ENCODE measurements around the gene MPPED2.

The MPPED2 gene

DNA sequence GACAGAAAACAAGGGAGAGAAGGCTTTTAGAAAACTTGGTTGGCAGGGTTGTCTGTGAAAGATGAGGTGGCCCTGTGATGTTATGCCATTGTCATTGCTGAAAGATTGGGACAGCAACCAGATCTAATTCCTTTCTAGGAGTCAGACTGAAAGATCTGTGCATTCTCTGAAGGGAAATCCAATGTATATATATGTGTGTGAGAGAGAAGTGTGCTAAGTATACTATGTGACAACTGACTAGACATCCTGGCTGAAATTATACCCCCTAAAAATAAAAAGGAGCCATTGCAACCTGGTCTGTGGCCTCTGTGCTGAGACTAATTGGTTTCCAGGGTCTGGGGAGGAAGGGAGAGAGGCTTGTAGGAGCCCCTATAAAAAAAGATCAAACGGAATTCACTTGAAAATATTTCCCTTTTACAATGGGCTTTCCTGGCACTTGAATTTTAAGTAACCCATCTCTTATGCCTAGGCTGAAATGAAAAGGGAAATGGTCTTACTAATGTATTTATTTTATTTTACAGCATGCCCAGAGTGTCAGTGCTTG is 1.2 kb upstream of the MPPED2 start:
- Histone ChIP-seq H3K9ac (ENCODE audit: low read length) (no peak overlapping the region), H3K27ac (ENCODE audit: low read length) (no peak overlapping the region), H2AFZ (ENCODE audit: low read depth, low read length) (no peak overlapping the region)

DNA sequence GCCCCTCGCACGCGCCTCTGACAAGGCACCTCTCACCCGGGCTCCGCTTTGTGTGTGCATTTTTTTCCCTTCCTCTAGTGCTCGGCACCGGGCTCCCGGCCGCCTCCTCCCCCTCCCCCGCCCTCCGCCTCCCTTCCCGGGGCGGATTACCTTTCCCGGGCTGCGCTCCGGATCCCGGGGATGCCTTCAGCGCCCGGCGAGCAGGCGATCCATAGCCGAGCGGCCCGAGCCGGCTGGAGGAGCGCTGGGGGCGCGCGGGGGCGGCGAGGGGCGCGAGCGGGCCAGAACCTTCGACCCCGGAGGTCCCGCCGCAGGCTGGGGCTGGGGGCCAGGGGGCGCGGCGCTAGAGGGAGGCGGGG is 282 bp downstream of the MPPED2 start:
- Histone ChIP-seq H3K79me2 (ENCODE audit: low read length) (no peaks in the 10 kb centered on the region), H3K4me1 (ENCODE audit: low read length) (no peaks in the 10 kb centered on the region), H3K36me3 (replicated peaks; ENCODE audit: low read depth, low read length) (no peaks in the 10 kb centered on the region), H2AFZ (ENCODE audit: low read depth, low read length) (no peak overlapping the region), H3K27me3 (ENCODE audit: low read depth, low read length) (no peaks in the 10 kb centered on the region), H3K4me3 (ENCODE audit: low read length) (no peak overlapping the region), H3K4me2 (ENCODE audit: low read length) (no peak overlapping the region), H3K9ac (ENCODE audit: low read length) (no peak overlapping the region), H3K27ac (ENCODE audit: low read length) (no peak overlapping the region), H3K9me3 (ENCODE audit: insufficient read depth, low read length) (no peaks in the 10 kb centered on the region), H4K20me1 (ENCODE audit: insufficient read depth, low read length) (no peaks in the 10 kb centered on the region)
- no peak for TF ChIP-seq EZH2phosphoT487 (IDR thresholded peaks at IDR 0.05; ENCODE audit: low read depth)

More for the DNA sequence above, 1.2 kb upstream of the MPPED2 start:
- no peak for TF ChIP-seq EZH2phosphoT487 (IDR thresholded peaks at IDR 0.05; ENCODE audit: low read depth)
- TF ChIP-seq, protein P1, sequence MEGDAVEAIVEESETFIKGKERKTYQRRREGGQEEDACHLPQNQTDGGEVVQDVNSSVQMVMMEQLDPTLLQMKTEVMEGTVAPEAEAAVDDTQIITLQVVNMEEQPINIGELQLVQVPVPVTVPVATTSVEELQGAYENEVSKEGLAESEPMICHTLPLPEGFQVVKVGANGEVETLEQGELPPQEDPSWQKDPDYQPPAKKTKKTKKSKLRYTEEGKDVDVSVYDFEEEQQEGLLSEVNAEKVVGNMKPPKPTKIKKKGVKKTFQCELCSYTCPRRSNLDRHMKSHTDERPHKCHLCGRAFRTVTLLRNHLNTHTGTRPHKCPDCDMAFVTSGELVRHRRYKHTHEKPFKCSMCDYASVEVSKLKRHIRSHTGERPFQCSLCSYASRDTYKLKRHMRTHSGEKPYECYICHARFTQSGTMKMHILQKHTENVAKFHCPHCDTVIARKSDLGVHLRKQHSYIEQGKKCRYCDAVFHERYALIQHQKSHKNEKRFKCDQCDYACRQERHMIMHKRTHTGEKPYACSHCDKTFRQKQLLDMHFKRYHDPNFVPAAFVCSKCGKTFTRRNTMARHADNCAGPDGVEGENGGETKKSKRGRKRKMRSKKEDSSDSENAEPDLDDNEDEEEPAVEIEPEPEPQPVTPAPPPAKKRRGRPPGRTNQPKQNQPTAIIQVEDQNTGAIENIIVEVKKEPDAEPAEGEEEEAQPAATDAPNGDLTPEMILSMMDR (IDR thresholded peaks at IDR 0.05; ENCODE audit: low read depth, low read length) = no peak
- Histone ChIP-seq H3K79me2 (ENCODE audit: low read length) (no peaks in the 10 kb centered on the region), H4K20me1 (ENCODE audit: insufficient read depth, low read length) (no peaks in the 10 kb centered on the region), H3K27me3 (ENCODE audit: low read depth, low read length) (no peaks in the 10 kb centered on the region), H3K9me3 (ENCODE audit: insufficient read depth, low read length) (no peaks in the 10 kb centered on the region), H3K36me3 (replicated peaks; ENCODE audit: low read depth, low read length) (no peaks in the 10 kb centered on the region), H3K4me3 (ENCODE audit: low read length) (no peak overlapping the region), H3K4me2 (ENCODE audit: low read length) (no peak overlapping the region), H3K4me1 (ENCODE audit: low read length) (no peaks in the 10 kb centered on the region)

DNA sequence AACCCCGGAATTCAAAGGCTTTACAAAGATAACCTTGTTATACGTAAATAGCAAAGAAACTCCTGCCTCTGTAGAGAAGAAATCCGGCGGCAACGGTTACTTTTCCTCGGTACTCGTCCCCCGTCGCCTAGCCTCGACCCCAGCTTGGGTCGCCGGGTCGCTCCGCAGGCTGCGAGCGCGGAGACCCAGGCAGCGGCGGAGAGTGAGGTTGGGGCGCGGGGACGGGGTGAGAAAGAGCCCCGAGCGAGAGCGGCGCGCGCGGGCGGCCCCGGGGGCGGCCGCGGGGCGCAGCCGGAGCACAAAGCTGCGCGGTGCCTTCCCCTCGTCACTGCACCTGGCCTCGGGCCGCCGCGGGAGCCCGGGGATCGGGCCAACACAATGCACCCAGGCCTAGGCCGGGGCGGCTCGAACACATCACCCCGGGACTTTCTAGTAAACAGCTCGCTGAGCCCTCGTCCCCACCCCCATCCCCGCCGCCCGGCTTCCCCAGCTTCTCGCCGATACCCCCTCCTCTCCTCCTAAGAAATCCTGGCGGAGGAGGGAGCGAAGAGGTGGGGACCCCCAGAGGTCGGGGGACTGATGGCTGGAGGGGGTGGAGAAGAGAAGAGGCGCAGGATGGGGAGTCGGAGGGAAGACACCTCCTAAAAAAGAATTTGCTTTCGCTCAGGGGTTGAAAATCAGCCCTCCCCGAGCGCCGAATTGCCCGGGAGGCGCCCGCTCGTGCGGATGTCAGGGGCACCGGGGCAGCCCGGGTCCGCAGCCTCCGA is 845 bp downstream of the MPPED2 start:
- Histone ChIP-seq H3K27me3 (ENCODE audit: low read depth, low read length) (no peaks in the 10 kb centered on the region), H3K9ac (ENCODE audit: low read length) (no peak overlapping the region), H3K36me3 (replicated peaks; ENCODE audit: low read depth, low read length) (no peaks in the 10 kb centered on the region), H3K27ac (ENCODE audit: low read length) (no peak overlapping the region), H3K4me3 (ENCODE audit: low read length) (no peak overlapping the region), H4K20me1 (ENCODE audit: insufficient read depth, low read length) (no peaks in the 10 kb centered on the region), H3K4me2 (ENCODE audit: low read length) (no peak overlapping the region), H3K9me3 (ENCODE audit: insufficient read depth, low read length) (no peaks in the 10 kb centered on the region), H3K4me1 (ENCODE audit: low read length) (no peaks in the 10 kb centered on the region), H2AFZ (ENCODE audit: low read depth, low read length) (no peak overlapping the region), H3K79me2 (ENCODE audit: low read length) (no peaks in the 10 kb centered on the region)
- TF ChIP-seq, protein P1 (IDR thresholded peaks at IDR 0.05; ENCODE audit: low read depth, low read length) = no peak
- no peak for TF ChIP-seq EZH2phosphoT487 (IDR thresholded peaks at IDR 0.05; ENCODE audit: low read depth)

DNA sequence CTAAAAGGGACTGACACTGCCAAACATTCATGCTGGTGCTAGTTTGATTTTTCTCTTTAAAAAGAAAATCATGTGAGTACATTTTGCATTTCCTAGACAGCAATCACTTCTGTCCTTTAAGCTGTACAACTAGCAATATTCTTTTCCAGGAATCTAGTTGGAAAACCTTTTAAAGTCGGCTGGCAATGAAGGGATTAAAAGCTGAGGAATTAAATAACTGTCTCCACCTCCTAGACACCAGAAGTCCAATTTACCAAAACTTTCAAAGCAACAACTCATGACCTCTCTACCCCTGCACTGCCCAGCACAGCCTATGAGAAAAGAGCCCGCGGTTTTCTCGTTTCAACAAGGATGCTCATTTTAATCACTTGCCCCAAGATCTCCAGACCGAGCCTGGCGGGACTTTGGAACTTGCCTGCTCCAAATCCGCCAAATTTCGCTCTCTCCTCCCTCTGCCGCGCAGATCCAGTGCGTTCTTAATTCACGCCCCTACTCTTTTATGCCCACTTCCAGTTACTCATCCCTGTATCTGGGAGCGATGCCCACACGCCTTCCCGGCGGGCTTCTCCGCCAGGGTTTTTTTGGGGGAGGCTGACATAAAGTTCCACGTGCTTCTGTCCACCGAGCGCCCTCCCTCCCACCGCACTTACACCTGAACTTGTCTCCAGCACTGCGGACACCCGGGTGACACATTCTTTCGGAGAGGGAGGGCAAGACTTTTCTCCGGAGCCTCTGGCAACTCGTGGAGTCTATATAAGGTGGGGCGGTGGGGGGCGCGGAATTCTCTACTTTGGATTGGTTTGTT is 2.5 kb downstream of the MPPED2 start:
- TF ChIP-seq, protein P1 (IDR thresholded peaks at IDR 0.05; ENCODE audit: low read depth, low read length) = no peak
- TF ChIP-seq EZH2phosphoT487 (IDR thresholded peaks at IDR 0.05; ENCODE audit: low read depth) = no peak
- Histone ChIP-seq H3K27ac (ENCODE audit: low read length) (no peak overlapping the region), H3K9me3 (ENCODE audit: insufficient read depth, low read length) (no peaks in the 10 kb centered on the region), H3K79me2 (ENCODE audit: low read length) (no peaks in the 10 kb centered on the region), H2AFZ (ENCODE audit: low read depth, low read length) (no peak overlapping the region), H3K9ac (ENCODE audit: low read length) (no peak overlapping the region), H3K4me2 (ENCODE audit: low read length) (no peak overlapping the region), H3K27me3 (ENCODE audit: low read depth, low read length) (no peaks in the 10 kb centered on the region), H3K36me3 (replicated peaks; ENCODE audit: low read depth, low read length) (no peaks in the 10 kb centered on the region), H3K4me1 (ENCODE audit: low read length) (no peaks in the 10 kb centered on the region), H3K4me3 (ENCODE audit: low read length) (no peak overlapping the region), H4K20me1 (ENCODE audit: insufficient read depth, low read length) (no peaks in the 10 kb centered on the region)

Measured in OCI-LY3 (cell line).